ENCODE data around the gene PTPRD. TPM values are rescaled to one million over a fixed set of nuclear protein-coding genes. Genes with fewer than 3 reads are reported as not detected.

Gene PTPRD
- total RNA-seq, 1 donor from 2014 or later, result 197 TPM

DNA sequence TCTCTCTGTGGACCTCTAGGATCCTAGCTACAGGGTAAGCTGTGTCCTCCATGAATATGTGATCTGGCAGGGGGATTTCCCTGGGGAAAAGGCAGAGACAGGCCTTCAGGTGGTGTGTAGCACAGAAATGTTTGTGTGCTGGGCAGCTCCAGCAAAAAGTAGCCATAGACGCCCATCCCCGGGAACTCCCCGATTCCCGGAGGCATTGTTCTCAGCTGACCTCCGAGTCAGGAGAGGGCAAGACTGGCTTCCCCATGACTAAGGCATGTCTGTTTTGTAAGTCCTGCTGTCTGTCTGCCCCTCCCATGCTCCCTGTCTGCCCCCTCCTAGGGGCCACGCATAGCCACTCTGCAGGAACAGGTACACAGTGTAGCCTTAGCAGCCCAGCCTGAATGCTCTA is 834.5 kb downstream of the PTPRD start:
- peaks cover 4% of the 10 kb centered on the region for H3K9me3 Mint-ChIP-seq

DNA sequence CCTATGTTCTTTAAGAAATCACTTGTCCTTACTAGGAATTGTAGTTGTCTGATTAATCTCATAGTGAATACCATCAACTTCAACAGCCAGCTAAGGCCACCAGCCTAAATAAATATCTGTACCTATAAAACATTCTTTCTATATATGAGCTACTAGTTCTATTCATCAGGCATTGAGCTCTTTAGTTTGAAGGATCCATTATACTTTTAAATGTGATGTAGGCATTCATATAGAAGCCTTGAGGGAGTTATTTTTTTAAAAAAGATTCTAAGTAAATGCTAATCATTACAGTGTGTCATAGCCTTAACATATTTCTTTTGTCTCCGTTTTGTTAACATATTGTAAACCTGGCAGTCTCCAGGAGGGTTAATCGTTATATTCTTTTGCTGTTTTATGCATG is 838.3 kb downstream of the PTPRD start:
- no peak overlapping the region for H3K4me3 Mint-ChIP-seq
- TF ChIP-seq CTCF (conservative IDR thresholded peaks at IDR 0.05), result no peak
- no peak overlapping the region for H3K27ac Mint-ChIP-seq
- no peaks in the 10 kb centered on the region for H3K27me3 Mint-ChIP-seq
- no peaks in the 10 kb centered on the region for H3K4me1 Mint-ChIP-seq (ENCODE audit: unreplicated experiment)
- H3K36me3 Mint-ChIP-seq, result no peaks in the 10 kb centered on the region
- no peaks in the 10 kb centered on the region for H3K9me3 Mint-ChIP-seq
- no peak for DNase-seq (ENCODE audit: extremely low spot score, unreplicated experiment)

More for the DNA sequence above, 834.5 kb downstream of the PTPRD start:
- no peak overlapping the region for H3K4me3 Mint-ChIP-seq
- no peaks in the 10 kb centered on the region for H3K4me1 Mint-ChIP-seq (ENCODE audit: unreplicated experiment)
- DNase-seq (ENCODE audit: extremely low spot score, unreplicated experiment), result no peak
- no peak overlapping the region for H3K27ac Mint-ChIP-seq
- no peaks in the 10 kb centered on the region for H3K27me3 Mint-ChIP-seq
- no peaks in the 10 kb centered on the region for H3K36me3 Mint-ChIP-seq
- TF ChIP-seq CTCF (conservative IDR thresholded peaks at IDR 0.05), result no peak

DNA sequence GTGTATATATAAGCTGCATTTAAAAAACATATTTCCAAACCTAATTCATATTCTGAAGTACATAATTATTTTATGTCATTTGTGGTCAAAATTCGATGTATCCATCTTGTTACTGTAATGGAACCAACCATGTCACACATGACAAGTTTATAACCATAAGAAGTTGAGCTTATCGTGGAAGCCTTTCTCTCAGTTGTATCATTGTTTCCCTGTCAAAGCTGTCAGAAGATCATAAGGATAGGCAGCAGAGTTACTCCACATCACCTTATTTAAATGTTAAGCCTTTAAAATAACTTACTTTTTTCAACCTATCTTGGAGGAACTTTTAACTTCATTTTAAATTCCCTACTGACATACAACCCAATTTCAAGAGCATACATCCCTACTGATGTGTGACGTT is 841.5 kb downstream of the PTPRD start:
- Mint-ChIP-seq H3K36me3 (no peaks in the 10 kb centered on the region), H3K27ac (no peak overlapping the region), H3K9me3 (no peaks in the 10 kb centered on the region), H3K27me3 (no peaks in the 10 kb centered on the region), H3K4me3 (no peak overlapping the region), H3K4me1 (ENCODE audit: unreplicated experiment) (no peaks in the 10 kb centered on the region)
- no peak for TF ChIP-seq CTCF (conservative IDR thresholded peaks at IDR 0.05)
- no peak for DNase-seq (ENCODE audit: extremely low spot score, unreplicated experiment)

DNA sequence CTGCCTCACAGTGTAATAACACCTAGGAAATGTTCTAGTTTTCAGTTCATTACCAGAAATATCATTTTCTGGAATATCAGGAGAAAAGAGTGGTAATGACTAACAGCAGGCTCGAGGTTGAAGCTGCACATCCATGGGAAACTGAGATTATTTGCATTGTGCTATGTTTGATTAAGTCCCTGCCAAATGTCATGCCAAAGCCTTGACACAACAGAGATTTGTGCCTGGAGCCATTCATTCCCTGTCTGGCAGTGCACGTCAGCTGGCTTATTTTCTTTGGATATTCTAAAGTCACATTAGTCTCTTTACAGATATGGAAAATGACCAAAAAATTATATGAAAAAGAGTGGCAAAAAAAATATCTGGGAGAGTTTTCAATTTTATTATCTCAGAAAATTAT is 848.0 kb downstream of the PTPRD start:
- Mint-ChIP-seq H3K4me1 (ENCODE audit: unreplicated experiment) (peaks cover 3% of the 10 kb centered on the region), H3K27ac (no peak overlapping the region), H3K4me3 (no peak overlapping the region), H3K27me3 (no peaks in the 10 kb centered on the region), H3K36me3 (no peaks in the 10 kb centered on the region), H3K9me3 (peaks cover 3% of the 10 kb centered on the region)
- no peak for TF ChIP-seq CTCF (conservative IDR thresholded peaks at IDR 0.05)
- DNase-seq (ENCODE audit: extremely low spot score, unreplicated experiment), result no peak

DNA sequence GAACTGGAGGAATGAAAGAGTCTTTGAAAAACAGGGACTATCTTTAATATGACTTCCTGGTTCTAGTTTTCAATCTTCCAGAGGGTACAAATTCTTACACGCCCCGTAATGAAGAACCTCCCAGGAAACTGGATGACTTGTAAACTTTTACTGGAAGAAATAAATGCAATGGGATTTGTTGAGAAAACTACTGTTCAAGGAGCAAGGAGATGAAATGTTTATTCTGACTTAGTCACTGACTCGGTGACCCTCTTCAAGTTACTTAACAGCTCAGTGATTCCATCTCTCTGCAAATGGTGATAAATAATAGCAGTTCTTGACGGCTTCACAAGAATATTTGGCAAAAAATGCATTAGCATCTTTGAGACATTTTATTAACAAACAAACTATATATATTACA is 858.6 kb downstream of the PTPRD start:
- H3K27ac Mint-ChIP-seq, result no peak overlapping the region
- H3K9me3 Mint-ChIP-seq, result peaks cover 6% of the 10 kb centered on the region
- peaks cover 23% of the 10 kb centered on the region for H3K4me1 Mint-ChIP-seq (ENCODE audit: unreplicated experiment)
- no peak overlapping the region for H3K4me3 Mint-ChIP-seq
- H3K27me3 Mint-ChIP-seq, result no peaks in the 10 kb centered on the region
- no peak for DNase-seq (ENCODE audit: extremely low spot score, unreplicated experiment)
- TF ChIP-seq CTCF (conservative IDR thresholded peaks at IDR 0.05), result no peak
- no peaks in the 10 kb centered on the region for H3K36me3 Mint-ChIP-seq

DNA sequence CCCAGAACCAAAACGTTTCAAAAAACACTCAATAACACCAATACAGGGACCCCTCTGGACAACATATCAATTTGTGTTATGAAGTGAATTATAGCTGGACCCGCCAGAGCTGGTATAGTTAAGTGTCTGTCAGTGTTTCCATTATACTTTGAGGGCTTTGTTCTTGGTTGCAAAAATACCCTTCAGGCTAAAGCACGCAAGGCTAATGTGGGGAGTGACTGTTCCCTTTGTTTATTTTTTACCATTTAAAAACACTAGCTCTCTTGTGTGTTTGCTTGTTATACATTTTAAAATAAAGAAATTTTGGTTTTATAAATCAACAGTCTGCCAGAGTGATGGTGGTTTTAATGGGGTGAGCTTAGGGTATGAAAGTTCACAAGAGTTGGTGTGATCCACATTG is 859.5 kb downstream of the PTPRD start:
- Mint-ChIP-seq H3K27ac (no peak overlapping the region), H3K4me3 (no peak overlapping the region), H3K36me3 (no peaks in the 10 kb centered on the region), H3K9me3 (peaks cover 6% of the 10 kb centered on the region), H3K4me1 (ENCODE audit: unreplicated experiment) (peaks cover 23% of the 10 kb centered on the region), H3K27me3 (no peaks in the 10 kb centered on the region)
- TF ChIP-seq CTCF (conservative IDR thresholded peaks at IDR 0.05), result no peak
- no peak for DNase-seq (ENCODE audit: extremely low spot score, unreplicated experiment)
